PFSK-1 (cell line): Measurements from ENCODE around the gene RNF152.

Source experiments
- FOXP2 ChIP-seq: optimal IDR thresholded peaks from 2 replicates; pipeline ENCODE3; 2011; ENCODE audit warnings: borderline replicate concordance, control low read depth, inconsistent platforms; ENCODE audit not compliant: insufficient read depth; ENCODE audit errors: extremely low read length, extremely low read depth
- POLR2AphosphoS5 ChIP-seq: IDR thresholded peaks from 2 replicates; pipeline ENCODE4 v1.6.1; 2012; ENCODE audit warnings: low read depth, mild to moderate bottlenecking, control low read depth, low read length, moderate library complexity
- SIN3A ChIP-seq: IDR thresholded peaks from 2 replicates; pipeline ENCODE4 v1.6.1; 2012; ENCODE audit warnings: mild to moderate bottlenecking, low read length, moderate library complexity, borderline replicate concordance; ENCODE audit not compliant: insufficient read depth
- TAF1 ChIP-seq: IDR thresholded peaks from 2 replicates; pipeline ENCODE4 v1.6.1; 2012; ENCODE audit warnings: low read length, control low read depth, borderline replicate concordance; ENCODE audit not compliant: insufficient read depth
- TF ChIP-seq, protein P1 (sequence below), 2 experiments: IDR thresholded peaks; 2 replicates each; pipeline versions ENCODE4 v1.6.1 to v1.8.0; 2011 to 2012; ENCODE audit warnings: low read depth in 2 of 2, low read length in 2 of 2, control low read depth in 1 of 2, inconsistent platforms in 1 of 2, mild to moderate bottlenecking in 1 of 2, moderate library complexity in 1 of 2; ENCODE audit not compliant: insufficient read depth in 1 of 2

The RNF152 gene

DNA sequence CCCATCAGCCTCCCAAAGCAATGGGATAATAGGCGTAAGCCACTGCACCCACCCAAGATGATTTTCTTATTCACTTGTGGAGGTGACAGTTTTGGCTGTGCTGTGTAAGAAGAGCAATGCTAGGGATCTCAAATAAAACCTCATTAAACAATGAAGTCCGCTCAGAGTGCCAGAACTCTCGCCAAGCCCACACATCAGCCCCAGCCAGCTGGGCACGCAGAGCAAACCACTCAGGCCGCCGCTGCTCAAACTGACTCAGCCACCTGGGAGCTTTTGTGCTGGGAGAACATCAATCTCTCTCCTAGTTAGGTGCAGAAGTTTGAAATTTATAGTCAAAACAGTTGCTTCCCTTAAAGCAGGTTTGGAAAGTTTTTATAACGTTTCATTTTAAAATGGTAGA, 47.6 kb downstream of the RNF152 start:
- TF ChIP-seq TAF1 (no peak), FOXP2 (no peak), SIN3A (no peak), POLR2AphosphoS5 (no peak)
- TF ChIP-seq, protein P1, sequence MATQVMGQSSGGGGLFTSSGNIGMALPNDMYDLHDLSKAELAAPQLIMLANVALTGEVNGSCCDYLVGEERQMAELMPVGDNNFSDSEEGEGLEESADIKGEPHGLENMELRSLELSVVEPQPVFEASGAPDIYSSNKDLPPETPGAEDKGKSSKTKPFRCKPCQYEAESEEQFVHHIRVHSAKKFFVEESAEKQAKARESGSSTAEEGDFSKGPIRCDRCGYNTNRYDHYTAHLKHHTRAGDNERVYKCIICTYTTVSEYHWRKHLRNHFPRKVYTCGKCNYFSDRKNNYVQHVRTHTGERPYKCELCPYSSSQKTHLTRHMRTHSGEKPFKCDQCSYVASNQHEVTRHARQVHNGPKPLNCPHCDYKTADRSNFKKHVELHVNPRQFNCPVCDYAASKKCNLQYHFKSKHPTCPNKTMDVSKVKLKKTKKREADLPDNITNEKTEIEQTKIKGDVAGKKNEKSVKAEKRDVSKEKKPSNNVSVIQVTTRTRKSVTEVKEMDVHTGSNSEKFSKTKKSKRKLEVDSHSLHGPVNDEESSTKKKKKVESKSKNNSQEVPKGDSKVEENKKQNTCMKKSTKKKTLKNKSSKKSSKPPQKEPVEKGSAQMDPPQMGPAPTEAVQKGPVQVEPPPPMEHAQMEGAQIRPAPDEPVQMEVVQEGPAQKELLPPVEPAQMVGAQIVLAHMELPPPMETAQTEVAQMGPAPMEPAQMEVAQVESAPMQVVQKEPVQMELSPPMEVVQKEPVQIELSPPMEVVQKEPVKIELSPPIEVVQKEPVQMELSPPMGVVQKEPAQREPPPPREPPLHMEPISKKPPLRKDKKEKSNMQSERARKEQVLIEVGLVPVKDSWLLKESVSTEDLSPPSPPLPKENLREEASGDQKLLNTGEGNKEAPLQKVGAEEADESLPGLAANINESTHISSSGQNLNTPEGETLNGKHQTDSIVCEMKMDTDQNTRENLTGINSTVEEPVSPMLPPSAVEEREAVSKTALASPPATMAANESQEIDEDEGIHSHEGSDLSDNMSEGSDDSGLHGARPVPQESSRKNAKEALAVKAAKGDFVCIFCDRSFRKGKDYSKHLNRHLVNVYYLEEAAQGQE (IDR thresholded peaks at IDR 0.05; ENCODE audit: insufficient read depth in 1 of 2, low read depth in 2 of 2, low read length in 2 of 2) = no peak

GRCh38 chr18:61844726-61845125, 48.1 kb downstream of the RNF152 start:
- TF ChIP-seq POLR2AphosphoS5 (no peak), FOXP2 (no peak)
- TF ChIP-seq, protein P1 (IDR thresholded peaks at IDR 0.05; ENCODE audit: insufficient read depth in 1 of 2, low read depth in 2 of 2, low read length in 2 of 2) = no peak

DNA sequence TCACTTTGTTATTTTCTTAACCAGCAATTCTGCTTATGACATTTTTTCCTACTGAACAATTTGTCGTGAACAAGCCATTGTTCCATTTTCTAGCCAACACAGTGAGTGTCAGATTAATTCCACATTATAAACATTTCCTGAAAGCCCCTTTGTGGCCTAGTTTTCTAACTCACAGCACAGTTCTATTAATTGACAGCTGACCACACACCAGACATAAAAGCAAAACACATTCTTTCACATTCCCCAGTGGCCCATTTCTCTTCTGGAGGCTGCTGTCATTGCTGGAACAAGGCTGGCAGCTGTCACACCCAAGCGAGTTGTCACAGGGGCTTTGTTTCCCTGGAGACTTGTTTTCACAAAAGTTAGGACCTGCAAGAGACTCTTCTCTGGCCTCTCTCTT, 50.7 kb downstream of the RNF152 start:
- TF ChIP-seq TAF1 (no peak), FOXP2 (no peak), SIN3A (no peak), POLR2AphosphoS5 (no peak)
- TF ChIP-seq, protein P1 (IDR thresholded peaks at IDR 0.05; ENCODE audit: insufficient read depth in 1 of 2, low read depth in 2 of 2, low read length in 2 of 2) = no peak

DNA sequence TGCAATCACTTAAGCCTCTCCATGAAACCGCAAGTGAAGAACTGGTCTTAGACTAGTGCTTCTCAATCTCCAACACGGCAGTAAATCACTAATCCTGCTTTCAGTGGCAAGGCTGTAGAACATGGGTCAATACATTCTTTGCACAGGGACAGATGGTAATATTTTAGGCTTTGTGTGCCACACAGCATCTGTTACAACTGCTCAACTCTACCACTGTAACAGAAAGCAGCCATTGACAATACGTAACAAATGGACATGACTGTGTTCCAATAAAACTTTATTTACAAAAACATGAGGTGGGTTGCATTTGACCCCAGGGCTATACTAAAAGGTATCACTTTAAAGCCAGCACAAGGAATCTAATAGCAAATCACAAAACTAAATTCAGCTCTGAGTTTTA, 51.1 kb downstream of the RNF152 start:
- TF ChIP-seq TAF1 (no peak), SIN3A (no peak), FOXP2 (no peak), POLR2AphosphoS5 (no peak)
- TF ChIP-seq, protein P1 (IDR thresholded peaks at IDR 0.05; ENCODE audit: insufficient read depth in 1 of 2, low read depth in 2 of 2, low read length in 2 of 2) = no peak

DNA sequence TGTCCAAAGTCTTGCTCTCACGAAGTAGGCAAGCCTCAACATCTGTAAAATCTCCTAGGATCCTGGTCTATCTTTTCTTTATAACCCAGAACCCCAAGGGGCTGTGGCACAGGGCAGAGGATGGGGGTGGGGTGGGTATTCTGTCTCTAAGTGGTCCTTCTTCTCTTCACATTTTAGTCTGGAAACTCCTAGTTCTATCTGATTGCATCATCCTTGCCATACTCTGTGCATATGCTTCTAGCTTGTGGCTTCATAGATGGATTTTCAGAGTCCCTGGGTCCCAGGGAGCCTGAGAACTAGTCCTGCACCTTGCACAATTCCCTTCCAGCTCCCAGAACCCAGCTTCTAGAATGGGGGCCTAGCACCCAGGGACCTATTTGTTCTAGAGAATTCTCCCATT, 52.5 kb downstream of the RNF152 start:
- no peak for TF ChIP-seq FOXP2
- TF ChIP-seq POLR2AphosphoS5 = no peak
- TF ChIP-seq TAF1 = no peak
- no peak for TF ChIP-seq SIN3A
- TF ChIP-seq, protein P1 (IDR thresholded peaks at IDR 0.05; ENCODE audit: insufficient read depth in 1 of 2, low read depth in 2 of 2, low read length in 2 of 2) = no peak
